ENCODE measurements around the gene PDAP1.

- TF ChIP-seq CTCF (IDR thresholded peaks at IDR 0.05; ENCODE audit: low read depth, low read length) (no peak), POLR2A (IDR thresholded peaks at IDR 0.05; ENCODE audit: extremely low read depth, insufficient read length) (no peak), MYC (IDR thresholded peaks at IDR 0.05; ENCODE audit: low read depth, low read length) (no peak)
Measured at GRCh38 chr7:99357701-99358490, 50.5 kb downstream of the PDAP1 start.
